Measurements from ENCODE around the gene CFAP410. TPM values are rescaled to one million over a fixed set of nuclear protein-coding genes. Genes with fewer than 3 reads are reported as not detected.
A peak's percentile ranks its signal among the peaks of the same experiment; 100 is the strongest.

Gene CFAP410
- total and polyA plus RNA-seq, 8 donors = 16.5 to 31.5 (median 21.1) TPM

GRCh38 chr21:44320847-44321246, 18.3 kb downstream of the CFAP410 start:
- DNase-seq = peak in 1 of 4 donors; percentile 69
- Histone ChIP-seq H3K4me3 (no peak overlapping the region), H3K4me1 (no peaks in the 10 kb centered on the region), H3K9me3 (no peaks in the 10 kb centered on the region), H3K27me3 (no peaks in the 10 kb centered on the region), H3K36me3 (peaks cover 0 to 99% of the 10 kb centered on the region in 2 donors), H3K27ac (no peak overlapping the region)
- TF ChIP-seq CTCF (IDR thresholded peaks at IDR 0.05) = no peak
- no peak for ATAC-seq
- intact Hi-C loops (cut with DNase I) = no loop called here

DNA sequence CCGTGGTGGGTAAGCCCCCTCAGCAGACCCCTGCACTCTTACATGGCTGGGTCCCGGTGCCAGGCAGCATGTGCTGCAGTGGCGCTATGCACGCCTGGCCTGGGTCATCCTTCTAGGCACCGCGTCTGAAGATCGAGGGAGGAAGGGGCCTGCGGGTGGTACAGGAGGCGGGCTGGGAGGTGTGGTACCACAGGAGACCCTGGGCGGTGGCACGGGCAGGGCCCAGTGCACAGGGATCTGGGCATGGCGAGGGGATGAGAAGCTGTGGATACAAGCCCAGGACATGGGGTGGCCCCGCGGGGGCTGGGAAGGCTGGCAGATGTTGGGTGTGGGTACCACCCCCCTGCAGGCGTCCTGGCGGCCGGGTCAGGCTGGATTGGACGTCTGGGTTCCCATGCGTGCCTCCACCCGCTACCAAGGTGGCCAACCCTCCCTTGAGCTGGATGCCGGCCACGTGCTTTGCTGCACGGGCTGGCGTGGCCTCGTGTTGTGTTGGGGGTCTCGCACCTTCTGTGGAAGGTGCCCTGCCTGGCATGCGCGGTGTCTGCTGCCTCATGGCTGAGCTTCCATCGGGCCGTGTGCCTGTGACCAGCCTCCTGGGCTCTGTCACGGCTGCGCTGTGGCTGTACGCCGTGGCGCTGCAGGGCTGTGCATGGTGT, 19.7 kb downstream of the CFAP410 start:
- no peaks in the 10 kb centered on the region for H3K4me1 ChIP-seq
- ATAC-seq (no peak), DNase-seq (peak in 1 of 4 donors; percentile 67)
- H3K27me3 ChIP-seq = no peaks in the 10 kb centered on the region
- no peaks in the 10 kb centered on the region for H3K9me3 ChIP-seq
- intact Hi-C loops (cut with DNase I) = no loop called here
- H3K36me3 ChIP-seq = peaks cover 0 to 99% of the 10 kb centered on the region in 2 donors
- no peak overlapping the region for H3K4me3 ChIP-seq
- no peak for TF ChIP-seq CTCF (IDR thresholded peaks at IDR 0.05)
- no peak overlapping the region for H3K27ac ChIP-seq

DNA sequence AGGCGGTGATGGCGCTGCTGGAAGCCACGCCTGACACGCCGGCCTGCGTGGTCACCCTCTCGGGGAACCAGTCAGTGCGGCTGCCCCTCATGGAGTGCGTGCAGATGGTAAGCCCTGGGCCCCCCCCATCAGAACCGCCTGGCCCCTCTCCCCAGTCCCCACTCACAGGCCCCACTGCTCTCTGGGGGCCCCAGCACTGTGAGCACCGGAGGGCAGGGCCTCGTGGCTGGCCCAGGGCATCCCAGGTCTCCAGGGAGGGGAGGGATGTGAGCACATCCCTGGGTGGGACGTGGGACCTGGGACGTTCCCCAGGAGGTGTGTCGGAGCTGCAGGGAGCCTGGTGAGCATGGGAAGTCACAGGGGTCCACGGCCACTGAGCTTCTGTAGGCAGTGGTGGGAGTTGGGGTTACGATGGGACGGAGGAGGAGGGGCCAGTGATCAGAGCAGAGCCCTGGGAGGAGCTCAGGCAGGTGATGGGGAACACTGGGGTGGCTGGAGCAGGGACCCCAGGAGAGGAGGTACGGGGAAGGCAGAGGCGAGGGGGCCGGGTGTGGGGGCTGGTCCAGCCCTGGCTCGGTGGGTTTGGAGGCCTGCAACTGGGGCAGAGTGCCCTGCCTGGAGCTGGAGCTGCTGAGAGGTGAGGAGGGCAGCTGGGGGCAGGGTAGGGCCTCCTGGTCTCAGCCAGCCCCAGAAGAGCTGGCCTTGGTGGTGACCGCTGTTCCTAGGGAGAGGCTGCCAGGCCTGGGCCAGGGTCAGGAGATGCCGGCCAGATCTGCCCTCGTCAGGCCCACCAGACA, 20.5 kb downstream of the CFAP410 start:
- no peaks in the 10 kb centered on the region for H3K9me3 ChIP-seq
- intact Hi-C loops (cut with DNase I) = no loop called here
- no peak for TF ChIP-seq CTCF (IDR thresholded peaks at IDR 0.05)
- H3K27ac ChIP-seq = no peak overlapping the region
- ATAC-seq (no peak), DNase-seq (peak in 1 of 4 donors; percentile 75)
- H3K4me3 ChIP-seq = no peak overlapping the region
- no peaks in the 10 kb centered on the region for H3K27me3 ChIP-seq
- no peaks in the 10 kb centered on the region for H3K4me1 ChIP-seq
- H3K36me3 ChIP-seq = peaks cover 0 to 98% of the 10 kb centered on the region in 2 donors

DNA sequence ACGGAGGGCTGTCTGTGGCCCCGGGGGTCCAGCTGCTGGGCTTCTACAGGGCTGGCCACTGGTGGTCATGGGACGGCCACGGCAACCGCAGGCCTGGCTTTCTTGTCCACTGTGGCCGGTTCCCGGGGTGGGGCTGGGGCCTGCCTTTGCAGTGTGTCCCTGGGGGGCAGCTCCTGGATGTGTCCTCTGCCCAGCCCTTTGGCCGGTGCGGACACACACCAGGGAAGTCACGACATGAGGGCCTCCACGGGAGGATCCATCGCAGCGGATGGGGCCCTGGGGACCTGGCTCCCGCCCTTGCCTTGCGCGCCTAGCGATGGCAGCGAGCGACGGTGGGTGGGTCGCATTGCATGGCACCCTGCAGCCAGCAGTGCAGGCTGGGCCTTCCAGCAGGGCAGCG, 21.3 kb downstream of the CFAP410 start:
- no peak for ATAC-seq
- no peaks in the 10 kb centered on the region for H3K4me1 ChIP-seq
- no peak for TF ChIP-seq CTCF (IDR thresholded peaks at IDR 0.05)
- H3K36me3 ChIP-seq = peaks cover 0 to 98% of the 10 kb centered on the region in 2 donors
- DNase-seq = peak in 1 of 4 donors; percentile 65
- no peak overlapping the region for H3K27ac ChIP-seq
- intact Hi-C loops (cut with DNase I) = no loop called here
- H3K9me3 ChIP-seq = no peaks in the 10 kb centered on the region
- no peak overlapping the region for H3K4me3 ChIP-seq
- no peaks in the 10 kb centered on the region for H3K27me3 ChIP-seq

DNA sequence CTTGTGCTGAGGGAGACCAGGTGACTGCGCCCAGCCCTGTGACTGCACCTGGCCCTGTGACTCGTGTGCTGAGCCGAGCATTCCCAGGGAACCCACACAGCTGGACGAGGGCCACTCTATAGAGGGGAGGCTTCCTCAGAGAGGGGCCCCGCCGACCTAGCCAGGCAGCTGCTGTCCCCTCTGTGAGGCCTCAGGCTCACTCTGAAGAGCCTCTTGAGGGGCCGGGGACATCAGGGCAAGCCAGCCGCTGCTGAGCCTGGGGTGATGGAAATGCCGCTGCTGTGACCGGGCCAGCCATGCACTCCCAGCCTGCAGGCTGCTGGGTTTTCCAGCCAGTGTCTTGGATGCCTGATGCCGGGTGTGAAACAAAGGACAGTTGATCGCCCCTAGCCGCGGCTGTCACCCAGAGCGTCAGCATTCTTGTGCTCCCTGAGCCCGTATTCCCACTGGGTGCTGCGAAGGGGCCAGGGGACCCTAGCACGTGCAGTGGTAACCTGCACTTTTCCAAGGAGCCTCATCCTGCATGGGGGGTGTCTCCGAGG, 21.9 kb downstream of the CFAP410 start:
- Histone ChIP-seq H3K27me3 (no peaks in the 10 kb centered on the region), H3K4me3 (no peak overlapping the region), H3K4me1 (no peaks in the 10 kb centered on the region), H3K9me3 (no peaks in the 10 kb centered on the region), H3K27ac (no peak overlapping the region), H3K36me3 (peaks cover 0 to 98% of the 10 kb centered on the region in 2 donors)
- no peak for TF ChIP-seq CTCF (IDR thresholded peaks at IDR 0.05)
- intact Hi-C loops (cut with DNase I) = no loop called here
- no peak for DNase-seq
- no peak for ATAC-seq
